A549 (cell line): ENCODE results near the gene SCN2B. TPM values are rescaled to one million over a fixed set of nuclear protein-coding genes. Genes with fewer than 3 reads are reported as not detected.

Experiments used
- ATAC-seq, 2 experiments: fragments of 200-7000 bp in 1 of 2; fragments of >200 bp in 1 of 2; cut with Nextera tagmentation in 1 of 2; cut with Tn5 transposase in 1 of 2; 3 replicates each; pipeline versions ENCODE4 v1.8.0 to v1.9.1; 2018 to 2020; ENCODE audit warnings: mild to moderate bottlenecking in 1 of 2, moderate library complexity in 1 of 2
- CTCF ChIA-PET: fragments of 300-600 bp; sonication (Branson Sonifier 250); formaldehyde crosslinking; extraction: SDS; loops from one replicate; lab custom pipeline; 2021; ENCODE audit warnings: antibody characterized with exemption, inconsistent platforms; lab: Yijun Ruan, JAX
- POLR2A ChIA-PET: fragments of 350-600 bp; formaldehyde crosslinking; extraction: SDS; loops from one replicate; lab custom pipeline; 2021; ENCODE audit warnings: antibody characterized with exemption, inconsistent platforms; lab: Yijun Ruan, JAX
- DNase-seq, 2 experiments: peaks; one replicate each; pipeline versions ENCODE4 v3.0.0 to v3.0.0-alpha.2; 2011 to 2016; ENCODE audit warnings: low read depth in 1 of 2, low spot score in 1 of 2
- FAIRE-seq: peaks from 2 replicates; lab custom pipeline; 2011; peaks lifted over from hg19 to GRCh38; lab: Jason Lieb, UNC
- H3K27ac ChIP-seq, 2 experiments: fragments of >200 bp; sonication (Bioruptor Twin); formaldehyde crosslinking; 3 replicates each; pipeline ENCODE4 v1.5.1; 2016 to 2017
- H3K4me1 ChIP-seq: fragments of >200 bp; sonication (Bioruptor Twin); formaldehyde crosslinking; 3 replicates; pipeline ENCODE4 v1.6.1; 2016
- H3K4me2 ChIP-seq: fragments of >200 bp; sonication (Bioruptor Twin); formaldehyde crosslinking; 3 replicates; pipeline ENCODE4 v1.6.1; 2016
- H3K4me3 ChIP-seq: fragments of >200 bp; sonication (Bioruptor Twin); formaldehyde crosslinking; 3 replicates; pipeline ENCODE4 v1.5.1; 2016
- H3K9me3 ChIP-seq: fragments of >200 bp; sonication (Bioruptor Twin); formaldehyde crosslinking; 3 replicates; pipeline ENCODE4 v1.6.1; 2016
- BHLHE40 ChIP-seq: IDR thresholded peaks from 2 replicates; pipeline ENCODE4 v1.6.1; 2012; ENCODE audit warnings: low read depth, low read length, inconsistent platforms
- CHD4 ChIP-seq: fragments of 200-600 bp; sonication (generic); IDR thresholded peaks from 2 replicates; pipeline ENCODE4 v1.6.1; 2016; ENCODE audit warnings: antibody characterized with exemption, mild to moderate bottlenecking, borderline replicate concordance
- FOSL2 ChIP-seq, 2 experiments: fragments of 450-650 bp in 1 of 2; fragments of >200 bp in 1 of 2; sonication (Bioruptor Twin) in 1 of 2; formaldehyde crosslinking; IDR thresholded peaks; 2 replicates each; pipeline versions ENCODE4 v1.5.0 to v1.6.1; 2016 to 2020; ENCODE audit warnings: mild to moderate bottlenecking in 1 of 2, moderate library complexity in 1 of 2
- KDM1A ChIP-seq: fragments of 200-600 bp; sonication (generic); IDR thresholded peaks from 2 replicates; pipeline ENCODE4 v1.6.1; 2016; ENCODE audit warnings: low read depth, mild to moderate bottlenecking
- MAX ChIP-seq: IDR thresholded peaks from 2 replicates; pipeline ENCODE4 v1.6.1; 2012
- NFE2L2 ChIP-seq: fragments of 150-350 bp; conservative IDR thresholded peaks from 2 replicates; pipeline ENCODE4 v1.6.1; 2014; ENCODE audit warnings: low read length
- NPAS2 ChIP-seq: fragments of 250-450 bp; sonication (Bioruptor Pico); IDR thresholded peaks from 2 replicates; pipeline ENCODE4 v1.8.0; 2022; ENCODE audit warnings: mild to moderate bottlenecking, moderate library complexity, borderline replicate concordance
- POLR2A ChIP-seq: IDR thresholded peaks from 2 replicates; pipeline ENCODE4 v1.6.1; 2012; ENCODE audit warnings: mild to moderate bottlenecking, low read length
- POLR2AphosphoS2 ChIP-seq: conservative IDR thresholded peaks from 2 replicates; pipeline ENCODE4 v1.6.1; 2012; ENCODE audit warnings: low read length, improper control_type of control experiment, inconsistent platforms
- RAD21 ChIP-seq, 2 experiments: fragments of >200 bp in 1 of 2; sonication (Bioruptor Twin) in 1 of 2; formaldehyde crosslinking in 1 of 2; IDR thresholded peaks in 1 of 2; conservative IDR thresholded peaks in 1 of 2; 2 replicates in 1 of 2; 3 replicates in 1 of 2; pipeline ENCODE4 v1.6.1; 2012 to 2018; ENCODE audit warnings: inconsistent platforms in 1 of 2
- RCOR1 ChIP-seq: fragments of 150-350 bp; IDR thresholded peaks from 2 replicates; pipeline ENCODE4 v1.6.1; 2014; ENCODE audit warnings: antibody characterized with exemption, low read length, low read depth
- ZC3H11A ChIP-seq: fragments of 450-650 bp; IDR thresholded peaks from 2 replicates; pipeline ENCODE4 v1.6.1; 2014; ENCODE audit warnings: antibody characterized with exemption, mild to moderate bottlenecking
- ZFP36 ChIP-seq: fragments of 450-650 bp; IDR thresholded peaks from 2 replicates; pipeline ENCODE4 v1.6.1; 2014; ENCODE audit warnings: borderline replicate concordance; ENCODE audit not compliant: partially characterized antibody
- WGBS: methylation state at CpG from one replicate; pipeline ENCODE4 v1.1.6; 2017; ENCODE audit errors: missing lambda C conversion rate; 5-methylcytosine and 5-hydroxymethylcytosine counted together
- polyA plus RNA-seq, 4 experiments: library from polyadenylated mRNA; depleted of rRNA in 3 of 4; stranded (reverse); fragments of >200 nt; fragmentation: RNase III in 1 of 4; extraction: RNeasy Plus Mini Kit Qiagen cat#74134 plus additional on column Dnase treatment in 1 of 4; gene quantifications; 2 replicates in 3 of 4; 3 replicates in 1 of 4; pipeline ENCODE4 v1.2.3, GENCODE V29; 2011 to 2017
- TF ChIP-seq, protein P1 (sequence below): IDR thresholded peaks from 2 replicates; pipeline ENCODE4 v1.6.1; 2012
- TF ChIP-seq, protein P2 (sequence below): fragments of 150-350 bp; IDR thresholded peaks from 2 replicates; pipeline ENCODE4 v1.6.1; 2014; ENCODE audit warnings: low read depth, mild to moderate bottlenecking, low read length

Gene SCN2B
- polyA plus RNA-seq, 2 of the 4 experiments (the other 2 are of a cell fraction), result not detected

GRCh38 chr11:118205606-118206378 lies 29.4 kb upstream of the SCN2B start:
- no peak overlapping the region for H3K4me3 ChIP-seq
- ATAC-seq (no peak), FAIRE-seq (no peak), DNase-seq (no peak)
- no peaks in the 10 kb centered on the region for H3K4me1 ChIP-seq
- ChIA-PET CTCF (no interaction called here), POLR2A (no interaction called here)
- TF ChIP-seq ZC3H11A (no peak), RAD21 (conservative IDR thresholded peaks at IDR 0.05 in 1 of 2, IDR thresholded peaks at IDR 0.05 in 1 of 2) (no peak), ZFP36 (no peak), MAX (no peak)
- TF ChIP-seq, protein P1, sequence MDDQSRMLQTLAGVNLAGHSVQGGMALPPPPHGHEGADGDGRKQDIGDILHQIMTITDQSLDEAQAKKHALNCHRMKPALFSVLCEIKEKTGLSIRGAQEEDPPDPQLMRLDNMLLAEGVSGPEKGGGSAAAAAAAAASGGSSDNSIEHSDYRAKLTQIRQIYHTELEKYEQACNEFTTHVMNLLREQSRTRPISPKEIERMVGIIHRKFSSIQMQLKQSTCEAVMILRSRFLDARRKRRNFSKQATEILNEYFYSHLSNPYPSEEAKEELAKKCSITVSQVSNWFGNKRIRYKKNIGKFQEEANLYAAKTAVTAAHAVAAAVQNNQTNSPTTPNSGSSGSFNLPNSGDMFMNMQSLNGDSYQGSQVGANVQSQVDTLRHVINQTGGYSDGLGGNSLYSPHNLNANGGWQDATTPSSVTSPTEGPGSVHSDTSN, result no peak
- WGBS, result 56% methylated on average over 9 of the region's 9 CpGs
- no peak overlapping the region for H3K27ac ChIP-seq
- no peak overlapping the region for H3K4me2 ChIP-seq
- H3K9me3 ChIP-seq, result no peaks in the 10 kb centered on the region

DNA sequence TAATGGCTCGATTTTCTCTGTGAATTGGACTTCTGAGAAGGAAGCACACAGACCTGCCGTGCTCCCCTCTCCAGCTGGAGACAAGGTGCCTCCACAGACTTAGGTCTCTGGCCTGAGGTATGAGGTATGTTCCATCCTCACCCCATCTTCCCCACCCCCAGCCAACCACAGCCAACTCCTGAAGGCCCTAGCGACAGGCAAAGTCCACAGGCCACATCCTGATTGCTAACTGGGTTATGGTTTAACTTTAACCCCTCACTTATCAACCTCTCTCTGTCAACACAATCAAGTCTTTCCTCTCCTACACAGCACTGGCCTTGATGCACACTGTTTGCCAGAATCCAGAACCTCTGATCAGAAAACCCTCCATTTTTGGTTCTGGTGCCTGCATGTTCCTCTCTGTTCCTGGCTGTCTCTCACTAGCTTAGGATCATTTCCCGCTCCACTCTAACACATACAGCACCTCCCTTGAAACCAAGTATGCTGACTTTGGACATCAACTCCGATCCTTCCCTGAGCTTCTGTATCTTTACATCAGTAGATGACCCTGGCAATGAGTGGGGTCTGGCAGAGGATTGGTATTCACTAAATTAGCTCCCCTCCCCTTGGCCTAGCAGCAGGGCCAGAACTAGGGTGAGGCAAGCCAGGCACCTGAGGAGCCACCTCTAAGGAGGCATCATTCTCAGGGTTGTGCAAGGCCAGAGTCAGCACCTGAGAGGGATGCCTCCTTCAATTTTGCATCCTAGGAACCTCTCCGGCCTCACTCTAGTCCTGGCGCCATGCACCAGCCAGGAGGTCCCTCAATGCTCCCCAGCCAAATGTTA lies 26.4 kb upstream of the SCN2B start:
- no peak overlapping the region for H3K4me2 ChIP-seq
- H3K4me3 ChIP-seq, result no peak overlapping the region
- WGBS, result 38% methylated on average over 6 of the region's 7 CpGs
- H3K9me3 ChIP-seq, result no peaks in the 10 kb centered on the region
- DNase-seq (no peak), ATAC-seq (no peak), FAIRE-seq (no peak)
- H3K4me1 ChIP-seq, result no peaks in the 10 kb centered on the region
- ChIA-PET POLR2A (no interaction called here), CTCF (interaction anchor here (0.7 to 1.6 kb wide), 5 partner anchors 9 to 285 kb away, joined by 3 to 4 read pairs (median 3); no protein-coding TSS in a partner anchor)
- H3K27ac ChIP-seq, result no peak overlapping the region
- TF ChIP-seq FOSL2 (IDR thresholded peaks at IDR 0.05) (no peak), FOSL2 (CRISPR knock-in tag; IDR thresholded peaks at IDR 0.05) (no peak), KDM1A (no peak), POLR2AphosphoS2 (no peak), ZC3H11A (no peak), RCOR1 (no peak)

- no peak overlapping the region for H3K4me3 ChIP-seq
- WGBS, result 16% methylated on average over 2 of the region's 2 CpGs
- TF ChIP-seq, protein P2, sequence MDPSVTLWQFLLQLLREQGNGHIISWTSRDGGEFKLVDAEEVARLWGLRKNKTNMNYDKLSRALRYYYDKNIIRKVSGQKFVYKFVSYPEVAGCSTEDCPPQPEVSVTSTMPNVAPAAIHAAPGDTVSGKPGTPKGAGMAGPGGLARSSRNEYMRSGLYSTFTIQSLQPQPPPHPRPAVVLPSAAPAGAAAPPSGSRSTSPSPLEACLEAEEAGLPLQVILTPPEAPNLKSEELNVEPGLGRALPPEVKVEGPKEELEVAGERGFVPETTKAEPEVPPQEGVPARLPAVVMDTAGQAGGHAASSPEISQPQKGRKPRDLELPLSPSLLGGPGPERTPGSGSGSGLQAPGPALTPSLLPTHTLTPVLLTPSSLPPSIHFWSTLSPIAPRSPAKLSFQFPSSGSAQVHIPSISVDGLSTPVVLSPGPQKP, result no peak
- no peak for TF ChIP-seq CHD4
- TF ChIP-seq NPAS2 (CRISPR knock-in tag), result no peak
- no peak for TF ChIP-seq BHLHE40
- TF ChIP-seq POLR2A, result no peak
- TF ChIP-seq NFE2L2, result no peak
- TF ChIP-seq, all 56 proteins: peak for 0
- H3K27ac ChIP-seq, result no peak overlapping the region
- no peaks in the 10 kb centered on the region for H3K4me1 ChIP-seq
- CTCF ChIA-PET, result interaction anchor here (0.7 to 1.6 kb wide), 5 partner anchors 10 to 286 kb away, joined by 3 to 4 read pairs (median 3); no protein-coding TSS in a partner anchor
- POLR2A ChIA-PET, result no interaction called here
- no peaks in the 10 kb centered on the region for H3K9me3 ChIP-seq
- no peak for ATAC-seq
- DNase-seq, result no peak
- no peak overlapping the region for H3K4me2 ChIP-seq
- FAIRE-seq, result no peak
Measured at GRCh38 chr11:118201966-118202365, 25.5 kb upstream of the SCN2B start.
